Activated naive CD4-positive, alpha-beta T cell treated with Interleukin-2 at 50 U/mL for 16 hours (primary cell): ENCODE results near the gene RNASE7.
A peak's percentile ranks its signal among the peaks of the same experiment; 100 is the strongest.

ENCODE experiments used
- DNase-seq: peaks from one replicate; pipeline ENCODE4 v3.0.0-alpha.2; 2020

RNASE7 gene

DNA sequence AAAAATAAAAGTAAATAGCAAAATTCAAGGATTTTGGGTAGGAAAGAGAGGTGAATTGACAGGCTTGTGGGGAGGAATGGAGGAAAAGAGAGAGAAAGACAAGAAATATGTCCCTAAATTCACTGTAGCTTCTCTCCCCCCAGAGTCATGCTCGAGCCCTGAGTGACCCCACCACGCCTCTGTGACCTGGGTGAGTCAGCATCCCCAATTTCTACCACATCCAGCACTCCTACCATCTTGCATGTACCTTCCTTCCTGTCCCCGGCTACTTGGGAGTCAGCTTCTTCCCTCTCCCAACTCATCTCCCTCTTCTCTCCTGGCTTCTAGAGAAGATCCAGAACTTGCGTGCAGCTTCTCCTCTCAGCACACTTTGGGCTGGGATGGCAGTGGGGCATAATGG lies 46.5 kb downstream of the RNASE7 start:
- DNase-seq = no peak

DNA sequence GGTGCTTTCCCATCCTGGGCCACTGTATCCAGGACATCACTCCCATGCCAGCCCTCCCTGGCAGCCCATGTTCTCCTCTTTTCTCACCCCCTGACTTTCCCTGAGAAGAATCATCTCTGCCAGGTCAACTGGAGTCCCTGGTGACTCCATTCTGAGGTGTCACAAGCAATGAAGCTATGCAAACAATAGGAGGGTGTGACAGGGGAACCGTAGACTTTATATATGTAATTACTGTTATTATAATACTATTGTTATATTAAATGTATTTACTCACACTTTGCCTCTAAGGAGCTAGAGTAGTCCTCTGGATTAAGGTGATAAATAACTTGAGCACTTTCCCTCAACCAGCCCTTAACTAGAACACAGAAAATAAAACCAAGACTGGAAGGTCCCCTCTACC lies 47.1 kb downstream of the RNASE7 start:
- DNase-seq = no peak

DNA sequence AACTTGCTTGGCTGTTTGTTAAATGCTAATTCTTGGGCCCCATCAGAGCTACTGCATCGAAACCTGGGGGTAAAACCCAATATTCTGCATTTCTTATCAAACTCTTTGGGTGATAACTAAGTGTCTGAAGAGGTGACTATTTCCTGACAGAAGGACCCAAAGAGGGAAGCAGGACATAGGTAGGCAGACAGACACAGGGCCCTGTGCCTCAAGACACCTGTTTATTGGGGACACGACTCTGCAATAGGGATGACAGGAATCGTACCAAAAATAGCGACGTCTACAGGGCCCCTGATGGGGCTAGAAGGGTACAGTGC lies 47.7 kb downstream of the RNASE7 start:
- no peak for DNase-seq

DNA sequence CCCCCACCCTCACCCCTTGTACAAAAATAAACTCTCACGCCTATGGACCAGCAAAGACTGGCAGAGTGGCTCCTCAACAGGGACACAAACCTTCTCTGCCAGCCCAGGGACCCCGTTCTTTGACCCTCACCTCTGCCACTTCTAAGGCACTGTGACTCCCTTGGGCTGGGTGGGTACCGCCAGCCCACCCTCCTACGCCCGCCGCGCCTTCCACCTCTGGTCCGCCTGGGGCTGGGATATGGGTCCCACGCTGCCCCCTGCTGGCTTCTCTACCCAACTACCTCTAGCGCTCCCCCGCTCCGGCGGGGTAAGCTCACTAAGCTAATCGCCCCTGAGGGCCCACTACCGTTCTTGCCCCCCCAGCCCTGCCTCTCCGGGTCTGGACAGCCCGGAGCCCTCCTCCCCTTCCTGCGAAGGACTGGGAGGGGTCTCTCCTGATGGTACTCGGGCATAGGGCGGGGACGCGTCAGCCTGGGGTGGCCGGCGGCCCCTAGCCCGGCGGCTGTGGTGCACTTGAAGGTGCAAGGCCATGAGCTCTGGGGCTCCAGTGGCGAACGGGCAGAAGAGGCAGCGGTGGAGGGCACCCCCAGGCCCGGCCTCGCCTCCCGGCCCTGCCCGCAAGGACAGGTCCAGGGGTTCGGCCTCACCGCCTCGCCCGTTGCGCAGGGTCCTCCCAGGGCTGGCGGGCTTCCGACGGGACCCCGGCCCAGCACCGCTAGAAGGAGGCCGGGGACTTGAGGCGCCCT lies 48.2 kb downstream of the RNASE7 start:
- peak; percentile 29 for DNase-seq

DNA sequence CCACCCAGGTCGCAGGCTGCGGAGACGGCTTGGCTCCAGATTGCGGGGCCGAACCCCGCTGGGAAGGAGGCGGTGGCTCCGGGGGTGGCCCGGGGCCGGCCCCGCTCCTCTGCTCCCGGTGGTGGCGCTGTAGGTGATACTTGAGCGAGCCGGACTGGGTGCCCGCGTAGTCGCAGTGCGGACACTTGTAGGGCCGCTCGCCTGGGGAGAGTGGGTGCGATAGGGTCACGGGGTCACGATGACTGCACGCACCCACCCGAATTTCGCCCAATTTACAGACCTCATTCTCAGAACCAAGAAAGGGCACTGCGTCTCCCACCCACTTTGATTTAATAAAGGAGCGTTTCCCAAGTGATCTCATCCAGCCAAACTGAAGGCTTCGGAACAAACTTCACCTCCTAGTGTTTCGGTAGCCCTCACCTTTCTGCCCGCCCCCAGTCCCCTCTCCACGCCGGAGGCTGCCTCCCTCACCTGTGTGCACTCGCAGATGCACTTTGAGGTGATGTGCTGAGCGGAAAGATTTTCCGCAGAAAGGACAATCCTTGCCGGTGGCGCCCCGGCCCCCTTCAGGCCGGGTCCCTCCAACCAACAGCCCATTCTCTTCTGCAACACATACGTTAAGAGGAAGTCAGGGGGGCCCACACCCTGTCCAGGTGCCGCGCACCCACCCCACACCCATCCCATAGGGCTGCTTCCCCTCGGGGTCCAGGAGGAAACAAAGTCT lies 48.9 kb downstream of the RNASE7 start:
- no peak for DNase-seq

DNA sequence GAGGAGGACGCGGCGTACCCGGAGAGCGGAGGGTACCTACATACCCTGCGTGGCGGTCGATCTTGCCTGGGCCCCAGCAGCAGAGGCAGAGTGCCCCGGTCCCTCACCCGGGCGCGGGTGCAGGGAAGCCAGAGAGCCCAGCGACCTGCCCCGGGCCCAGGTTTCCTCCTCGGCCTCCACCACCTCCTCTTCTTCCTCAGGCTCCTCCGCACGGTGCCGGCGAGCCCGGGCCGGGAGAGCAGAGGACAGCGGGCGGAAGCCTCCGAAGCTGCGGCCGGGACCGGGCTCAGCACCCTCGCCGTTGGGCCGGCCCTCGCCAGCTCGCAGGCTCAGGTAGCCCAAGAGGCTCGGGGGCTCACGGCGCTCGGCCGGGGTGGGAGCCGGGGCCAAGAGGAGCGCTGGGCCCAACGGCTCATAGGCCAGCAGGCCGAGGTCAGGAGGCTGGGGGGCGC lies 49.7 kb downstream of the RNASE7 start:
- no peak for DNase-seq

DNA sequence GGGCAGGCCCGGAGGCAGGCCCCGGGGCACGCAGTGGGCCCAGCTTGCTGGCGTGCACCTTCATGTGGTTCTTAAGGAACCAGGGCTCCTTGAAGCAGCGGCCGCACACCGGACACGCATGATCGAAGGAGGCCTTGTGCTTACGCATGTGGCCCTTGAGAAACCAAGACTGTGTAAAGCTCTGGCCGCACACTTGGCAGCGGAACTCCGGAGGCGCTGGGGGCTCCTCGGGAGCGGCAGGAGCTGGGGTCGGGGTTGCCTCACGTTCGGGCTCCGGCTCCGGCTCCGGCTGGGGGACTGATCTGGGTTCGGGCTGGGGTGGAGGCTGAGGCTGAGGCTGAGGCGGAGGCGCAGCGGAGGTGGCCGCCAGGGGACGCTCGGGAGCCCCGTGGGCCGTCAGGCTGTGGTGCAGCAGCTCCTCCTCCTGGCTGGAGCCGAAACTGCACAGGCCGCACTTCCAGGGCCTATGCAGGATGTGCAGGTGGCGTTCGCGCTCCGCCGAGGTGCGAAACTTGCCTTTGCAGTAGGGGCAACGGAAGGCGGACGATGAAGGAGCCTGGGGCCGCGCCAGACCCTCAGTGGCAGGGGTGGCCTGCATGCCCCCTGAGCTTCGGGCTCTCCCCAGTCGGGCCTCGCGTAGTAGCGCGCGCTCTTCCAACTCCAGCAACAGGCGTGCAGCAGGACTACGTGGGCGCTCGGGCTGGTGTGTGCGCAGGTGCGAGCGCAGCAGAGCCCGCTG lies 50.3 kb downstream of the RNASE7 start:
- DNase-seq = peak; percentile 92

DNA sequence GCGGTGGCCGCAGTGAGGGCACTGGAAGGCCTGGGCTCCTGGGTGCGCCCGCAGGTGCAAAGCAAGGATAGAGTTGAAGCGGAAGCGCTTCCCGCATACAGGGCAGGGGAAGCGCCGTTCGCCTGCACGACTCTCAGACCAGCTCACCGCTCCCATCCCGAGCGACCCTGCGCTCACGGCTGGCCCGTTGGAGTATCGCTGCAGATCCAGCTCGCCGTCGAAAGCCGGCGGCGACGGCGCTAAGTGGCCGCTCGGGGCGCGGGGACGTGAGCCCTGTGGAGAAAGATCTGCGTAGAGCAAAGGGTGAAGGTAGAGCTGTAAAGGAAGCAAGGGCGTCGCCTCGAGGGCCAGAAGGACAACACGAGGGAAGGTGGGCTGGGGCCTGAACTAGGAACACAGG lies 50.9 kb downstream of the RNASE7 start:
- DNase-seq = no peak
